G401.6 (cell line): Measurements from ENCODE around the gene SERPINA9.
"Not testable (repeated sequence)": the region's sequence is repeated elsewhere in the genome, so short reads cannot be mapped to it uniquely, and the experiment has no call there.

Source experiments
- FAIRE-seq: peaks from 2 replicates; lab custom pipeline; 2012; peaks lifted over from hg19 to GRCh38; lab: Jason Lieb, UNC

Gene SERPINA9

DNA sequence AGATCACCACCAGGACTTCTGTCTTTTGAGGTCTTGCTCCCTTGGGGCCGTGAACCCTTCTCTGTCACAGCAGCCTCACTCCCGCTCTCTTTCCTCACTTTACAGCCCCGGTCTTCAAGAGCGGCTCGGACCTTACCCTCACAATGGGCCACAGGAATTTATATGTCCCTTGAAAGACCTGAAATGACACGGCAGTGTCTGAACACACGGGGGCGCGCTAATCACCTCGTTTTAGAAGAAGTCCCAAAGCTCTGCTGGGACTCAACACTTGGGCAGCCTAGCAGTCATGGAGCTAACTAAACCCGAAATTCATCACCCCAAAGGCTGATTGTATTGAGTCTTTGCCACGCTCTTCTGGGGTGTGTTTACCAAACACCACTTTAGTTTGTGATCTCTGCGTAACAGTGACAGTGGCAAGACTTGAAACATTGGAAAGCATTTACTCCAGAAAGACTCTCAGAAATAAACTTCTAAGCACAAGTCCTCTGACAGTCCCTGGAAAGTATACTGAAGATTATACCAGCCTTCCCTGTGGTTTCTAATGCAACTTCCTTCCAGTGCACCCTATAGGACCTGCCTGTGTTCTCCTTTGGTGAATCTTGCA is 52.4 kb downstream of the SERPINA9 start:
- peak; percentile 76 for FAIRE-seq

DNA sequence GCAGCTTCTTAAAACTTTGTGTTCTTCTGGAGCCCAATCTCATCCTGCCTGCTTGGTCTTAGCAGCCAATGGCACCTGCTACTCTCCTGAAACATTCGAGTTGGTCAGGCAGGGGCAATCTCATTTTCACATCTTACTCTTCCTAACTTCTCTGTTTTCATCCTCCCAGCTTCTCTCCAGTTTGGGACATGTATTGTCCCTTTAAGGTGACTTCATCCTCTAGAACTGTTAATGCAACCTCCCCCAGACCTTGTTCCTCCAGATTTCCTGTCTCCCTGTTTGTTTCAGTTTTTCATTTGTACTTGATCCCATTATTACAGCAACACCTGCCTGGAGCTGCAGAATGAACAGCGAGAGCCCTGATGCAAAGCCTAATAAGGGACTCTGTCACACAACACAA is 54.7 kb downstream of the SERPINA9 start:
- FAIRE-seq: no peak

DNA sequence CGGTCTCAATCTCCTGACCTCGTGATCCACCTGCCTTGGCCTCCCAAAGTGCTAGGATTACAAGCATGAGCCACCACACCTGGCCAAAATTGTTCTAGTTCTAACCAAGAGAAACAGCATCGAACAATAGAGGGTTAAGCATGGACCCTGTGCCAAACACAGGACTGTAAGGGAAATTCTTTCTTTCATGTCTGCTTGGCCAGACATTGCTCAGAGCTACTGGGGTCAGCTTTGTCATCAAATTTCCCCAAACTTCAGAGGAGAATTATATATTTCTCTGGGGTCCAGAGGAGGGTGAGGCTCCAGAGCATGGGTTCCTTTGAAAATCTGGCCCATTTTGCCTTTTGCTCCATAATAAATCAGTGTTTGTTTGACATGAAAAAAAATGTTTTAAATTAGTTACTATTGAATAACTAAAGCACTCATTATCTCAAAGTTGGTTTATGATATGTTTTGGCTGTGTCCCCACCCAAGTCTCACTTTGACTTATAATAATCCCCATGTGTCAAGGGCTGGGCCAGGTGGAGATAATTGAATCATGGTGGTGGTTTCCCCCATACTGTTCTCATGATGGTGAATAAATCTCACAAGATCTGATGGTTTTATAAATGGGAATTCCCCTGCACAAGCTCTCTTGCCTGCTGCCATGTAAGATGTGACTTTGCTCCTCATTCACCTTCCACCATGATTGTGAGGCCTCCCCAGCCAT is 58.3 kb downstream of the SERPINA9 start:
- not testable (repeated sequence) for FAIRE-seq
